G401.6 (cell line): ENCODE measurements around the gene RHOC.
A peak's percentile ranks its signal among the peaks of the same experiment; 100 is the strongest.

ENCODE experiments used
- FAIRE-seq: peaks from 2 replicates; lab custom pipeline; 2012; peaks lifted over from hg19 to GRCh38; lab: Jason Lieb, UNC

RHOC gene

GRCh38 chr1:112701227-112702066, 5.5 kb downstream of the RHOC start:
- FAIRE-seq = no peak

- peak; percentile 37 for FAIRE-seq
Observed at GRCh38 chr1:112700290-112701226, 6.4 kb downstream of the RHOC start.

GRCh38 chr1:112699425-112700144, 7.3 kb downstream of the RHOC start:
- no peak for FAIRE-seq

- no peak for FAIRE-seq
Observed at GRCh38 chr1:112698366-112699310, 8.3 kb downstream of the RHOC start.

GRCh38 chr1:112697781-112698201, 9.1 kb downstream of the RHOC start:
- FAIRE-seq = no peak

GRCh38 chr1:112696578-112697314, 10.2 kb downstream of the RHOC start:
- FAIRE-seq = no peak

GRCh38 chr1:112695276-112695675, 11.7 kb downstream of the RHOC start:
- no peak for FAIRE-seq

GRCh38 chr1:112694363-112694929, 12.5 kb downstream of the RHOC start:
- no peak for FAIRE-seq

- no peak for FAIRE-seq
Observed at GRCh38 chr1:112693821-112694220, 13.1 kb downstream of the RHOC start.

- FAIRE-seq = no peak
Observed at GRCh38 chr1:112692681-112693080, 14.2 kb downstream of the RHOC start.

GRCh38 chr1:112689842-112690237, 17.1 kb downstream of the RHOC start:
- no peak for FAIRE-seq

GRCh38 chr1:112689196-112689841, 17.6 kb downstream of the RHOC start:
- FAIRE-seq = no peak

- no peak for FAIRE-seq
Observed at GRCh38 chr1:112688781-112689193, 18.1 kb downstream of the RHOC start.

GRCh38 chr1:112687785-112688496, 19.0 kb downstream of the RHOC start:
- FAIRE-seq = no peak

- no peak for FAIRE-seq
Observed at GRCh38 chr1:112687361-112687760, 19.6 kb downstream of the RHOC start.

- FAIRE-seq = no peak
Observed at GRCh38 chr1:112686835-112687234, 20.1 kb downstream of the RHOC start.

- FAIRE-seq = no peak
Observed at GRCh38 chr1:112686417-112686816, 20.5 kb downstream of the RHOC start.

- FAIRE-seq = no peak
Observed at GRCh38 chr1:112685913-112686312, 21.0 kb downstream of the RHOC start.

- no peak for FAIRE-seq
Observed at GRCh38 chr1:112678605-112679004, 28.3 kb downstream of the RHOC start.
